GM21786 (cell line): ENCODE data around the gene FBRSL1.
"Not testable (repeated sequence)": the region's sequence is repeated elsewhere in the genome, so short reads cannot be mapped to it uniquely, and the experiment has no call there.

Experiments used
- ATAC-seq: cut with Tn5 transposase; IDR thresholded peaks from one replicate; pipeline ENCODE4 v1.9.1; 2021; ENCODE audit not compliant: unreplicated experiment

FBRSL1 gene

DNA sequence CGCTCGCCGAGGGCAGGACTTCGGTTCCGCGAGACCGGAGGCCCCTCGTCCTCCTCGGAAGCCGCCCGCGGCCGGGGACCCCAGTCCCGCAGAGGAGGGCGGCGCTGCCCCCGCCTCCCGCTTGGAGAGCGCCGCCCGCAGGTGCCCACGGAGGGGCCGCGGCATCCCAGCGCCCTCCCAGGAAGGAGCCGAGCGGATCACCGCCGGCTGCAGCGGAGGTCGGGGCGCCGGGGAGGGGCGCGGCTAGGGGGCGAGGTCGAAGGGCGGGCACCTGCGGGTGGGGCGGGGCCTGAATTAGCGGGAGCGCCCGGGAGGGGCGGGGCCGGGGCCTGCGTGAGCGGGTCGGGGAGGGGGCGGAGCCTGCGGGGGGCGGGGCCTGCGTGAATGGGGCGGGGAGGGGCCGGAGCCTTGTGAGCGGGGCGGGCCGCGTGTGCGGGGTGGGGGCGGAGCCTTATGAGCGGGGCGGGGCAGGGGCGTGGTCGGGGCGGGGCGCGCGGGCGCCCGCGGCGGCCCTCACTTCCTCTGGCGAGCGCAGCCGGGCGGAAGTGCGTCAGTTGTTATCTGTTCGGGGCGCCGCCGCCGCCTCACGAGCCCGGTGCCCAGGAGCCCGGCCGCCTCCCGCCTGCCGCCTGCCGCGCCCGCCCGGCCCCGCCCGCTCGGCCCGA, at the start of gene FBRSL1:
Gene FBRSL1 (plus strand): TSS at position 550 of the 665 bp plus-strand sequence.
- peak; percentile 57 for ATAC-seq

DNA sequence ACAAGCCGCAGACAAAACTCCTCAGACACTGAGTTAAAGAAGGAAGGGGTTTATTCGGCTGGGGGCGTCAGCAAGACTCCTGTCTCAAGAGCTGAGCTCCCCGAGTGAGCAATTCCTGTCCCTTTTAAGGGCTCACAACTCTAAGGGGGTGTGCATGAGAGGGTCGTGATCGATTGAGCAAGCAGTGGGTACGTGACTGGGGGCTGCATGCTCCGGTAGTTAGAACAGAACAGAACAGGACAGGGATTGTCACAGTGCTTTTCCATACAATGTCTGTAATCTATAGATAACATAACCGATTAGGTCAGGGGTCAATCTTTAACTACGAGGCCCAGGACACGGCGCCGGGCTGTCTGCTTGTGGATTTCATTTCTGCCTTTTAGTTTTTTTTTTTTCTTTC, 49.5 kb upstream of the FBRSL1 start:
- ATAC-seq, result not testable (repeated sequence)

DNA sequence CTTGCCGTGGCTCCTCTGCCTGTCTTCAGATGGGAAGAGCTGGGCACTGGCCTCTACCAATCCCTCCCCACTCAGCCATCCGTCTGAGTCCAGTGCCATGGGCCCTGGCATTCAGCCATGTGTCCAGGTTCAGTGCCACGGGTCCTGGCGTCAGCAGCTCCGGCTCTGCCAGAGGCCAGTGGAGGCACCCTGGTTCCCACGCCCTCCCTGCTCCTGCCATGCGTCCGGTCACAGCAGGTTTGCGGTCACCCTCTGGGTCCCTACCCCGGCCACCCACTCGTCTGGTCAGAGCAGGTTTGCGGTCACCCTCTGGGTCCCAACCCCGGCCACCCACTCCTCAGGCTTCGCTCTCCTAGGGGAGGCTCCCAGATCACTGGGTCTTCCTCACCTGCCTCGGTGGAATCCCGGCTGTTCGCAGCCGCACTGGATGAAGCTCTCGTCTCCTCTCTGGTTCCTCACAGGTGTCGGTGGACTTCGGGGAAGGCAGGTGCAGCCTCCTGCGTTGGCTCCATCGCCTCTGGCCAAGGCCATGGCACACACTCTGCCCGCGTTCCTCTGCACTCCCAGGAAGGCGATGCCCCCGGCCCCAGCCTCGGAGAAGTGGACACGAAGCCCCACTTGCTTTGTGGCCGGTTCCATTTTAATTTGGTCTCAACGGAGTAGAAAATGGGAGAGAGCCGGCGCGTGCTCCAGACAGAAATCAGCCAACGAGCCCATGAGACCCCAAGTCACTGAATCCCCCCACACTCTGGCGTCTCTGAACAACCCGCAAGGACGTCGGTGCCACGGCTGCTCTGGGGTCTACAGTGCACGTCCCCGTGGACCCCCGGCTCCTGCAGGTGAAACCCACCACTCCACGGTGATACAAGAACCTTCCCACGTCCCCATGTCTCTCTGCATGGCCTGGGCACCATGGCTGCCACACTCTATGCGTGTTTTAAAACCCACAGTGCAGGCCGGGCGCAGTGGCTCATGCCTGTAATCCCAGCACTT, 47.8 kb upstream of the FBRSL1 start:
- ATAC-seq, result no peak

DNA sequence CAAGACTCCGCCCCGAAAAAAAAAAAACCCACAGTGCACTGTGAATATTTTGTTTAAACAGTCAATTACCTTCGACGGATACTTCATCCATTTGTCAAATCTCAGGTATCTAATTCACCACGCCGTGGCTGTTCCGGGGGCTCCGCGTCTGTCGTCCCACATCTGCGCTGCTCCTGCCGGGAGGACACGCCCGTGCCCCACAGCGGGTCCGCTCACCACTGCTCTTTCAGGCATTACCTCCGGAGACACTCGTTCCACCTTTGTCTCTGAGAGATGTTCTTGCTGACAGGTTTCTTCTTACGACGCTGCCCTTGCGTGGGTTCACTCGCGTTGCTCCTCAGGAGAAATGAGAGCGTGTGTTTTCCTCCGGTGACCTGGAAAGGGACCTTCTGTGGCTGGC, 46.9 kb upstream of the FBRSL1 start:
- no peak for ATAC-seq

DNA sequence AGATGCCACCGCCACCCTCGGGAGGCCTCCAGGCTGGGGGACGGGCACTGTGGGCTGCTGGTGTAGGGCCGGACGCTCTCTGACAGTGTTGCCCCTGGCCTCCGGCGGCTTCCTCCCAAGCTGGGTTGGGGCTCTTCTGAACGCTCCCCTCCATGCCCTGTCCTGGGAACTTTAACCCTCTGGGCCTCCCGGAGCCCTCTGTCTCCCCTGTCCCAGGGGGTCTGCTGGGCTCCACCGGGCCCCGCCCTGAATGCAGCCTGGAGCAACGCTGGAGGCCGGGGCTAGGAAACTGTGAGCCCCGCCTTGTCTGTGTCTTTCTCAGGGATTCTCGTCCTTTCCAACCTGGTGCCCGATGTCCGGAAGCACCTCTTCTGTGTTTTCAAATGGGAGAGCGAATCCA, 45.7 kb upstream of the FBRSL1 start:
- no peak for ATAC-seq

DNA sequence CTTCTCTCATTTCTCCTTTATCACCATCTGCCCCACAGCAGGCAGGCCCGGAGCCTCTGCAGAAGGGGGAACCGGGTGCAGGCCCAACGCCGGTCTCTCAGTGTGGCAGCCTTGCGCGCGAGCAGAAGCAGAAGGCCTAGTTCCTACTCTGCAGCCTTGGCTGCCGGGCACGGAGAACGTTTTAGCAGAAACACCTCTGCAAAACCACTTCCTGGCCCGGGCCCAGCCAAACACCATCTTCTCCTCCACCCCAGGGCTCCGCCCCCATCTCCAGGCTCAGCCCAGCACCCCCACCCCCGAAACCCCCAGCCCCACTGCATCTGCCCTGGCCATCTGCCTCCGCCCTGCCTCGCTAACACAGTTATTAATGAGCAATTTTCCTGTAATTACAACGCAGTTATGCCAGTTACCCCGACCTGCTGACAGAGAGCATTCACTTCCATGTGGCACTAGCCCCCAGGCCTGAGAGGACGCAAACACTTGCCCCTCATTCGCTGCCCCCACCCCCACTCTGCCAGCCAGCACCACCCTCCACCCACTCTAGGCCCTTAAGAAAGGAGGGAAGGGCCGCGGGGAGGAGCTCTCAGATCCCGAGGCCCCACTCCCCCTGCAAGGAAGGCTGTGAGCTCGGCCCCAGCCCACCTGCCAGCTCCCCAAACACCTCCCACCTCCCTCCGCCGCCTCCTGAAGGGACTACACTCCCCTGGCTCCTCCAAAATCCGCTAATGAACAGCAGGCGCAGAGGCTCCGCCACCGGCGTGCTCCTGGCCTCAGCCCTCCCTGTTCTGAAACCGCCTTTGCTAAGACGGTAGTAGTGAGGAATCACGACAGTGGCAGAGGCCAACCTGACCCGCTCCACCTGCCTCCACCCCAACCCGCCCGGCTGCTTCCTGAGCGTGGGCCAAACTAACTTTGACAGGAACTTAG, 44.7 kb upstream of the FBRSL1 start:
- peak; percentile 61 for ATAC-seq

DNA sequence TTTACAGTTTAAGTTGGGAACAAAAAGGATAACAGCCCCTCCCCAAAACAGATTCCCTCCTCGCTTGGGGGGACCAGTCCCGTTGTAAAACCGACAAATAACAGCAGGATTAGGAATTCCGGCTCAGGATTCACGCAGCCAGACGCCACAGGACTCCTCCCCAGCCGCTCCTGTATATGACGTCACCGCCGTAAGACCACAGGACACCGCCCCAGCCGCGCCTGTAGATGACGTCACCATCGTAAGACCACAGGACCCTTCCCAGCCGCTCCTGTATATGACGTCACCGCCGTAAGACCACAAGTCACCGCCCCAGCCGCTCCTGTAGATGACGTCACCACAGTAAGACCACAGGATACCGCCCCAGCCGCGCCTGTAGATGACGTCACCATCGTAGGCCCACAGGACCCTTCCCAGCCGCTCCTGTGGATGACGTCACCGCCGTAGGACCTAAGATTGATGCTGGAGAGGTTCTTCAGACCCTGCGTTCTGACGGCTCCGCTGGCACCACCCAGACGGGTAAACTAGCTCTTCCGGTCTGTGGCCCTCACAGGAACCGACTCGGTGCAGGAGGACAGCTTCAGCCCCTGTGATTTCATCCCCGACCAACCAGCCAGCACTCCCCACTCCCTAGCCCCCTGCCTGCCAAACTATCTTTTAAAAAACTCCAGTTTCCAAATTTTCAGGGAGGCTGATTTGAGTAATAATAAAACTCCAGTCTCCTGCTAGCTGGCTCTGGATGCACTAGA, 43.9 kb upstream of the FBRSL1 start:
- no peak for ATAC-seq

DNA sequence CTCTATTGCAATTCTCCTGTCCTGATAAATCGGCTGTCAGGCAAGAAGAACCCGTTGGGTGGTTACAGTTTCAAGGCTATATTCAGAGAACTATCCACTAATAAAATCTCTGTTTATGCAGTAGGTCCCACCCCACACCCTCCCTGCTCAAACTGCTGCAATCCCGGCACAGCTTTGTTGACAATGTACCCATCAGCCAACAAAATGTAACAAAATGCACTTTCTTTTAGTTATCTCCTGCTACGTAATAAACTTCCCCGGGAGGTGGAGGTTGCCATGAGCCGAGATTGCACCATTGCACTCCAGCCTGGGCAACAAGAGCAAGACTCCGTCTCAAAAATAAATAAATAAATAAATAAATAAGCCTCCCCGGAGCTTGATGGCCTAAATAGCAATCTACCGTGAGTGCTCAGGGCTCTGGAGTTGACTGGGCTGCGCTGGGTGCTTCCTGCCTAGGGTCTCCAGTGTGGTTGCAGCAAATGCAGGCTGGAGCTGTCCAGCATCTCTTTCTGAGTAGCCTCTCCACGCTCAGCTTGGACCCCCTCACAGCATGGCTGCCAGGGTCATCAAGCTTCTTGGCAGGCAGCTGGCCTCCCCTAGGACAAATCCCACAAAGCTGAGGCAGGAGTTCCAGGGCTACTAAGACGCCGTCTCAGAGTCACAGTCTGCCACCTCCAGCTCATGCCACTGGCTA, 43.2 kb upstream of the FBRSL1 start:
- no peak for ATAC-seq

DNA sequence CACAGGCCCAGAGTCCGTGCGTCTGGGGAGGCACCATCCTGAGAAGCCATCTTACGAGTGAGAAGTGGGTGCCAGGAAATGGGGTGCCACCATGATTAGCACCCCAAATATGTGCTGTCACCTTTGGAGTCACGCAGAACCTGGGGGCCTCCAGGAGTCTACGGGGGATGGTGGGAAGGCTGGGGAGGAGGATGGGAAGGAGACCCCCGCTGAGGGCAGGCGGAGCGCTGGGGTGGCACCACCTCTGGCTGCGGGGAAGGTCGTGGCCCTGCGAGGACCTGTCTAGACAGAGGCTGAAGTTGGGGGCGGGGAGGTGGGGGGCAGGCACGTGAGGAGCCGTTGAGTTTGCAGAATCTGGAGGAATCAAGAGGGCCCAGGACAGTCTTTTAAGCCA, 42.6 kb upstream of the FBRSL1 start:
- ATAC-seq, result no peak

DNA sequence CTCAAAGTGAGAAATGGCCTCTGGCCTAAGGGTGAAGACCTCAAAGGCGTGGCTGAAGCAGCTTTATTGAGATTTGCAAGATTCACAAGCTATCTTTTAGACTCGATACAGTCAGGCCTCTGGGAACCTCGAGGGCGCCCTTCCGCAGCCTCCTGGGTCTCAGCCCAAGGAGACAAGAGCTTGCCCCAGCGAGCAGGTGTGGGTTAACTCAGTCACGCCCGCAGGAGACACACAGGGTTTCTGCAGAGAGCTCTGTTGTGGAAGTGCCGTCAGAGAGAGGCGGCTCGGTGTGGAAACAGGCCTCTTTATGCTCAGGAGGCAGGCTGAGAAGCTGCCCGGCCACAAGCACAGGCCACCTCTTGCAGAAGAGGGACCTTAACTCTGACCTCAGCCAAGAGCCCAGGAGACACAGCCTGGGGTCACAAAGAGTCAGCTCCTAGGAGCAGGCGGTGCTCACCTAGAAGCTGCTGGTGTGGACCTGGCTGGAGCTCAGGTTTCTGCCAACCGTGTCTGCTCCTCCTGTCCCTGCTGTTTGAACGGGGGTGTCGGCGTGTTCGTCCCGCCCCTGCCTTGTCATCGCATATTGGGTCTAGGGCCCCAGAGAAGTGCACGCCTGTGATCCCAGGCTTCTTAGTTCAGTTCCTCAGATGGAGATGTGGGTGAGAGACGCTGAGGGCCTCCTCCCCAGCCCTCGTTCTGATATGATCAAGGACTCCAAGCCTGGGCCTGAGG, 42.1 kb upstream of the FBRSL1 start:
- ATAC-seq, result no peak

DNA sequence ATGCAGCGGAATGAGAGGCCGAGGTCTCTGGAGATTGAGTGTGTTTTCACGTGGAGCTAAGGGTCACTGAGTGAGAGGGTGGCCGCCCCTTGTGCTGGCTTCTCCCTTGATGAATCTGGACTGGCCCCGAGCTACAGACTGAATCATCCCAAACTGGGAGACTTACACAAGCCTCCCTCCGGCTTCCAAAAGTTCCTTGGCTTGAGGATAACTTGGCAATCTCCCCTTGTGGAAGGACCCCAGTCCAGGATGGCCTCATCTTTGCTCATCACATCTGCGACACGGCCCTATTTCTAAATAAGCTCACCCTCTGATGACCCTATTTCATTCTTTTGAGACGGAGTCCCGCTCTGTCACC, 41.5 kb upstream of the FBRSL1 start:
- ATAC-seq, result no peak

DNA sequence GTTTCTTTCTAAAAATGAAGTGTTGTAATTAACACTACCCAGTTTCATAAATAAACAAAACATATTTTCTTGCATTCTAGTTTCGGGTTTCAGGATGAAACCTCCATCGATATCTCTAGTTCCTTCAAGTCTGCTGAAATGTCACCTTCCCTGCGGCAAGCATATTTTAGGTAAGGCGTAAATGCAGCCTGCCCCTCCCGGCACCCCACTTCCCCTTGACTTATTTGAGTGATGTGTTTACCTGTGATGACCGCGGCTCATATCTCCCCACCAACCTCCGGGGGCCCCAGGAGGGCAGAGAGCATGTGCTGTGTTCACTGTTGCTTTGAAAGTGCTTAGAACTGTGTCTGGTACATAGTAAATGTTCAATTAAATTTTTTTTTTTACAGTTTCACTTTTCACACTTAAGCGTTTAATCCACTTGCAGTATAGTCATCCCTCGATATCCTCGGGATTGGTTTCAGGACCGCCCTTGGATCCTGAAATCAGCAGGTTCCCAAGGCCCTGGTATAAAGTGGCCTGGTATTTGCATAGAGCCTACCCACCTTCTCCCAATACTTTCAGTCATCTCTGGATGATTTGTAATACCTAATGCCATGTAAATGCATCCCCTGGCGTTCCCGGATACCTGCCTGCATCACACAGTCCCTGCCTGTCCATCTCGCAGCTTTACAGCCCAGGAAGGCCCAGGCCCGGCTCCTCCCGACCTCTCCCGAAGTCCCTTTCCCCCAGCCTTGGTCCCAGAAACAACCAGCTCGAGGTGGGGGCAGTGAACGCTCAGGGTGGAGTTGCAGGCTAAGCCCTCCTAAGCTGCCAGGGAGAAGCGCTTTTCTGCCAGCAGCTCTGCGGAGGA, 40.2 kb upstream of the FBRSL1 start:
- ATAC-seq, result peak; percentile 66

DNA sequence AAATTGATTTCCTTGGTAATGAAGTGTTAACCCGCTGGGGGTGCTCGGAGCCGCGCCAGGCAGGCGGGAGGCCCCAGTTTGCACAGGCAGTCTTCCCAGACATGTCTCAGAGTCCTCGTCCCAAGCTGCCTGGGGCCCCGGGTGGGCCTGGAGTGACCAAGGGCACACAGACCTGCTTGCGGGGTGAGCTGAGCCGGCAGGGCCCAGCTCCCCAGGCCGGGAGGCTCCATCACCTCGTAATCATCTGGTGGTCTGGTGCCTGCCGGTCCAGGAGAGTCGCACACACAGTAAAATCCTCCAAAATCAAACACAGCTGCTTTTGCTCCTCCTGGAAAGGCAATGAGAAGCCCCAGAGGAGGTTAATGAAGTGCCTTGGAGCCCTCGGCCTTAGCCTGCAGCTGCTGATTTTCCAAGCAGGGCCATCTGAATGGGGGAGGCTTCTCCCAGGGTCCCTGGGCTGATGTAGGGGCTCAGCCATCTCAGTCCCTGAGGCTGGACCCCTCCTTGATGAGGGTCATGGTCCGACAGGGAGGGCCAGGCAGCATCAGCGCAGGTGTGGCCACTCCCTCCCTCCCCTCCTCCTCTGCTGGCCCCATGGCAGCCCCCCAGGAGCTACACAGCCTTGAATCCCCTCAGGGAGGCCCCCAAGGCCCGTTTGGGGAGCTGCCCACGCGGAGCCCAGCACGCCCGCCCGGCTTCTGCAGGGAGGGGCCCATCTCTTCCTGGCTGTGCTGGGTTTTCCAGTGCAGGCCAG, 39.4 kb upstream of the FBRSL1 start:
- peak; percentile 6 for ATAC-seq

DNA sequence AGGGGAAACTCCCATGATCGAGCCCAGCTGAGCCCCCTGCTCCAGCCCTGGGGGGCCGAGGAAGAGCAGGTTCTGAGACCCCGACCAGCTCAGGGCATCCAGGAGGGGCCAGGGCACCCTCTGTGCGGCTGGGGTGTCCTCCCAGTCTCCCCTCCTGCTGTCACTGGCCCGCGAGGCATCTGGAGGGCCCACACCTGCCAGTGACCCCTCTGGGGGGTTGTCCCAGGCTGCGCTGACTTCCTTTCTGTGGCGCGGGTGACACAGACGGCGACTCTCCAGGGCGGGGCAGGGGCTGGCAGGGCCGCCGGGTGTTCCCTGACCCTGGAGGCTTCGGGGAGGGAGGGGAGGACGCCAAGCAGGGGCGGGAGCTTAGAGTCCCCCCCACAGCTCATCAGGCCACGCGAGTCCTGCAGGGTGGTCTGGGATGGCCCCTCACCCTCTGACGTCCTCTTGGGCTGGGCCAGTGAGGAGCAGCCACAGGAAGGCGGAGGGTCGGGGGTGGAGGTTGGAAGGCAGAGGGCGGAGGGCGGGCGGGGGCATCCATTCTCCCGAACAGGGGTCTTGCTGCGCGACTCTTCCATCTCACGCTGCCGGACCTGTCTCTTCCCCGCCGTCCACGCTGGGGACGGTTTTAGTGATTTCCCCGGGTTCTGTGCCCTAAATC, 38.6 kb upstream of the FBRSL1 start:
- peak; percentile 51 for ATAC-seq

DNA sequence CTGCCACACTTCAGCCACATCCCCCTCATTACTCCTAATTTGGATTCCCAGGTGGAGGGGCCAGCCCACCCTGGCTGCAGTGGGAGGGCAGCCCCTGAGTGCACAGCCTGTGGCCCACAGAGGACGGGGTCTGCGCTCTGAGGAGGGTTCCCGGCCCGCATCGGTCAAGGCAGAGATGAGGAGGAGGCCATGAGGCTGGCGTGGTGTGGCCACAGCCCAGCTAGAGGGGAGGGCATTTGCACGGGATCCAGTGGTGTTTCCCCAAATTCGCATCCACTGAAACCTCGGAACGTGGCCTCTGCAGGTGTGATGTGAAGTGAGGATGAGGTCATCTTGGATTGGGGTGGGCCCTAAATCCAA, 38.1 kb upstream of the FBRSL1 start:
- no peak for ATAC-seq

DNA sequence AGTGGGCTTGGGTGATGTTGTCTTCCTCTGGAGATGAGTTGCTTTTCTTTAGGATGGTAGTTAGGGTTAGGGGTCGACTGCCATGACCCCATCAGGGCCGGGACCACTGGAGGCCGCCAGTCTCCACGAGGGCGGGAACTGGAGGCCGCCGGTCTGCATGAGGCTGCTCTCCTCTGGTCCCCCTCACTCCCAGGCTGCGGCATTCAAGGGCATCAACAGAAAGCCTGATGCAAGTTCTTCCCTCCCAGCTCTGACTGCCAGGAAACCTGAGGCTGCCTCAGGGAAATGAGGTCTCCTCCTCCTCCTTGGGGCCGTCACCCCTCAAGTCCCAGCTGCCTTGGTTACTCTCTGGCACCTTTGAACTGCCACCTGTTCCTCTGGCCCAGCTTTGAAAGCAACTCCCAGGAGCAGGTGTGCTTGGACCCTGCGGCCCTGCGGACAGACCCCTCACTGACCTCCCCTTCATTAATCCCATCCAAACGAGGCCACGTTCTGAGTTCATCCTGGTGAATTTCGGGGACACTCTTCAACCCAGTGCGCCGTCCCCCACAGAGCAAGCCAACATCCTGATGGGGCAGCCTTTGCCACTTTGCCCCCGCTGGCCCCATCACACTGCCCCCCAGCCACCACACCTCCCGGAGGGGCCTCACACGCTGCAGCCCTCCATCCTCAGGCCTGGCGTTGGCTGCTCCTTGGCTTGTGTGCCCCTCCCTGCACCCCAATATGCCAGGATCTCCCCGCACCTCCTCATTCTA, 37.2 kb upstream of the FBRSL1 start:
- no peak for ATAC-seq
